CMK (cell line): ENCODE results near the gene HSD3B7.
A peak's percentile ranks its signal among the peaks of the same experiment; 100 is the strongest.

Experiments used
- DNase-seq: peaks from one replicate; pipeline ENCODE4 v3.0.0-alpha.2; 2010; ENCODE audit warnings: low read depth

Gene HSD3B7

GRCh38 chr16:31029272-31029671 lies 44.3 kb downstream of the HSD3B7 start:
- no peak for DNase-seq

- no peak for DNase-seq
Observed at GRCh38 chr16:31031276-31031675, 46.3 kb downstream of the HSD3B7 start.

DNA sequence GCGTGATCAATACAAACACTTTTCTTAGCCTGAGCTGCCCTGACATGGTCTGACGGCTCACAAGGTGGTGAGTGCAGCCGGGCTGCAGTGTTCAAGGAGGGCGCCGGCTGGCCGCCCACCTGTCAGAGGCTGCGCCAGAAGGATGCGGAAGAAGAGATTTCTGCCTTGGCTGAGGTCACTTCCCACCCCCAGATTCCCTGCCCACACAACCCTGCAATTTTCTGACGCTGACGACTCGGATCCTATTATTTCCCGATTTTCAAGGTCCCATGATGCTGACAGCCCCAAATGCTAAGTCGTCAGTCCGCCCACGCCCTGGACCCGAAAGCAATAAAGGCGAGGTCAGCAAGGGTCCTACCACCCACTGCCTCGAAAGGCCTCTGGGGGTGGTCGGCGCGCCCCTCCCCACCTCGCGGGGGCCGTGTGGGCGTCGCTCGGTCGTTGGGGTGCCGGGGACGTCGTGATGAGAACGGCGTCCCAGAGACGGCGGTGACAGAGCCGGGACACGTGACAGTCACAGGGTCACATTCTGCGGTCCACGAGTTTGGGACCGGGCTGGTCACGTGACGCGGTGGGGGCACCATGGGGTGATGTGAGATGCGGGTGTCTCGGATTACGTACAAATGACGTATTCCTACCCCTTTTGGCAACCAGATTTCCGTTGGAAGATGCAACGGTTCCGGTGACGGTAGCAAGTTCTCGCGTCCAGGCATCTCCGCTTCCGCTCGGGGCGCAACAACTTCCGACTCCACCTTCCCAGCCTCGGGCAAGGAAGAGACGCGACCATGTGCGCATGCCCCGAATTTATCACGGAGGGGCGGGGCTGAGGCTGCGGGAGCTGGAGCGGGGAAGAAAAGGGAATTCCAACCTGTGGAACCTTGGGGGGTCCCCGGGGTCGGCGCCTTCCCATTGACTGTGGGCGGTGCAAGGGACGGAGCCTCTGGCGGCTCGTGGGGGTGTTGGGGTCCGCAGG lies 48.0 kb downstream of the HSD3B7 start, which contains the start of gene STX4:
Gene STX4, plus strand, starts transcription at position 823 of the 973 bp plus-strand sequence. CDS start 248 bp downstream, outside the sequence.
- DNase-seq: peak; percentile 99

DNA sequence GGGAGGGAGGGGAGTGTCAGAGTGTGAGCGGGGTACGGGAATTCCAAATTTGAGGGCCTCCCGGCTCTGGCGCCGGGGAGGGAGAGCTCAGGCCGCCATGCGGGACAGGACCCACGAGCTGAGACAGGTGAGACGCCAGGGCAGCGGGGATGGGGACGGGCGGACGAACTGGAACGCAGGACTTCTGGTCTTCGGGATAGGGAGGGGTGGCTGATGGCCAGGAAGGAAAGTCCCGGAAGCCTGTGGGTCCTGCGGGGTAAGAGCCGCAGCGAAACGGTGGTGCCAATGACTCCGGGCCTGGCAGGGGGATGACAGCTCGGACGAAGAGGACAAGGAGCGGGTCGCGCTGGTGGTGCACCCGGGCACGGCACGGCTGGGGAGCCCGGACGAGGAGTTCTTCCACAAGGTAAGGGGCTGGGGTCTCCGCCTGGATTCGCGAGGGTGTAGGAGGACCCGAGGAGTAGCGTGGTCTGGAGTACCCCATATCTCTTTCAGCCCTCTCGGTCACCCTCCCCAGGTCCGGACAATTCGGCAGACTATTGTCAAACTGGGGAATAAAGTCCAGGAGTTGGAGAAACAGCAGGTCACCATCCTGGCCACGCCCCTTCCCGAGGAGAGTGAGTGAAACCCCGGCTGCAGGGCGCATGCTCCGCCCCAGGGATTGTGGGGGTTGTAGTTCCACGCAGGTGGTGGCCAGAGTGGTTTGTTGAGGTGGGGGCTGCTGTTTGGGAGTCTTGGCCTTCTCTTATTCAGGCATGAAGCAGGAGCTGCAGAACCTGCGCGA lies 48.9 kb downstream of the HSD3B7 start:
- DNase-seq: peak; percentile 64

GRCh38 chr16:31036691-31037090 lies 51.7 kb downstream of the HSD3B7 start:
- no peak for DNase-seq
